GM12878 (cell line): ENCODE measurements around the gene SLC44A3. TPM values are rescaled to one million over a fixed set of nuclear protein-coding genes. Genes with fewer than 3 reads are reported as not detected.
A peak's percentile ranks its signal among the peaks of the same experiment; 100 is the strongest.

Experiments
- ATAC-seq: fragments of 200-7000 bp; cut with Tn5 transposase; 3 replicates; pipeline ENCODE4 v1.9.1; 2020; ENCODE audit warnings: mild to moderate bottlenecking, moderate library complexity
- BruUV-seq: library from RNA; stranded (reverse); fragments of 400-500 nt; replicated peaks from 2 replicates; lab custom pipeline; 2021; lab: Mats Ljungman, UMichigan
- CTCF ChIA-PET: fragments of 300-600 bp; sonication (Branson Sonifier 250); formaldehyde crosslinking; extraction: SDS; loops from one replicate; lab custom pipeline; 2021; ENCODE audit warnings: inconsistent platforms; lab: Yijun Ruan, JAX
- POLR2A ChIA-PET: fragments of 350-600 bp; formaldehyde crosslinking; extraction: SDS; loops from one replicate; lab custom pipeline; 2021; ENCODE audit warnings: inconsistent platforms; lab: Charles Lee
- RAD21 ChIA-PET: fragments of 300-600 bp; sonication (Branson Sonifier 250); formaldehyde crosslinking; loops from one replicate; lab custom pipeline; 2023; ENCODE audit warnings: antibody characterized with exemption; ENCODE audit not compliant: unreplicated experiment; lab: Charles Lee
- SMC1A ChIA-PET: fragments of 300-600 bp; sonication (Branson Sonifier 250); formaldehyde crosslinking; loops from one replicate; lab custom pipeline; 2023; ENCODE audit not compliant: unreplicated experiment, uncharacterized antibody; lab: Charles Lee
- DNase-seq: peaks from one replicate; pipeline ENCODE4 v3.0.0-alpha.2; 2011; ENCODE audit warnings: low read depth, low spot score
- FAIRE-seq: peaks from 3 replicates; lab custom pipeline; 2011; peaks lifted over from hg19 to GRCh38; lab: Jason Lieb, UNC
- H2AFZ ChIP-seq: 2 replicates; pipeline ENCODE4 v1.6.0; 2011; ENCODE audit warnings: low read depth, low read length, control low read depth; ENCODE audit not compliant: control insufficient read depth
- H3K27ac ChIP-seq: 2 replicates; pipeline ENCODE4 v1.5.1; 2011; ENCODE audit warnings: control low read depth; ENCODE audit not compliant: control insufficient read depth, insufficient read depth
- H3K27me3 ChIP-seq, 2 experiments: replicated peaks in 1 of 2; 2 replicates each; pipeline versions ENCODE4 v1.6.0 to v1.6.1; 2011; ENCODE audit warnings: low read length in 1 of 2; ENCODE audit not compliant: control insufficient read depth in 2 of 2, insufficient read depth in 2 of 2
- H3K36me3 ChIP-seq, 2 experiments: 2 replicates each; pipeline ENCODE4 v1.5.1; 2011; ENCODE audit warnings: low read length in 1 of 2; ENCODE audit not compliant: control insufficient read depth in 2 of 2, insufficient read depth in 2 of 2
- H3K4me1 ChIP-seq: 2 replicates; pipeline ENCODE4 v1.6.1; 2011; ENCODE audit warnings: mild to moderate bottlenecking, low read length, moderate library complexity, mixed read lengths; ENCODE audit not compliant: control insufficient read depth, insufficient read depth
- H3K4me2 ChIP-seq: 2 replicates; pipeline ENCODE4 v1.6.0; 2011; ENCODE audit warnings: control low read depth; ENCODE audit not compliant: control insufficient read depth, insufficient read depth
- H3K4me3 ChIP-seq: fragments of 200-600 bp; sonication (generic); 2 replicates; pipeline ENCODE4 v1.5.1; 2016
- H3K79me2 ChIP-seq: 2 replicates; pipeline ENCODE4 v1.6.0; 2011; ENCODE audit warnings: low read length; ENCODE audit not compliant: control insufficient read depth, insufficient read depth
- H3K9ac ChIP-seq: 2 replicates; pipeline ENCODE4 v1.8.0; 2011; ENCODE audit warnings: low read length, control low read depth, mixed read lengths; ENCODE audit not compliant: control insufficient read depth, insufficient read depth
- H3K9me3 ChIP-seq: replicated peaks from 3 replicates; pipeline ENCODE4 v1.5.1; 2011; ENCODE audit warnings: mild to moderate bottlenecking, low read length; ENCODE audit not compliant: control insufficient read depth, insufficient read depth
- H4K20me1 ChIP-seq: 2 replicates; pipeline ENCODE4 v1.6.0; 2011; ENCODE audit not compliant: control insufficient read depth, insufficient read depth
- ASH2L ChIP-seq: fragments of 300-600, 200-600 bp; sonication (generic); IDR thresholded peaks from 2 replicates; pipeline ENCODE4 v1.6.1; 2017; ENCODE audit warnings: low read depth, mild to moderate bottlenecking, borderline replicate concordance
- CEBPZ ChIP-seq: fragments of 150-350 bp; IDR thresholded peaks from 2 replicates; pipeline ENCODE4 v1.6.1; 2016; ENCODE audit warnings: low read depth, low read length
- ETV6 ChIP-seq, 2 experiments: fragments of 450-650 bp in 1 of 2; IDR thresholded peaks in 1 of 2; conservative IDR thresholded peaks in 1 of 2; 2 replicates each; pipeline ENCODE4 v1.6.1; 2014; ENCODE audit warnings: antibody characterized with exemption in 1 of 2, borderline replicate concordance in 1 of 2, low read depth in 1 of 2, mild to moderate bottlenecking in 1 of 2, moderate library complexity in 1 of 2
- HDAC6 ChIP-seq: fragments of 200-600 bp; sonication (generic); IDR thresholded peaks from one replicate; pipeline ENCODE4 v1.8.0; 2017; ENCODE audit warnings: antibody characterized with exemption; ENCODE audit not compliant: unreplicated experiment
- IKZF1 ChIP-seq: fragments of 450-650 bp; conservative IDR thresholded peaks from 2 replicates; pipeline ENCODE4 v1.6.1; 2017; ENCODE audit warnings: antibody characterized with exemption, mild to moderate bottlenecking
- IRF5 ChIP-seq: fragments of 450-650 bp; IDR thresholded peaks from 2 replicates; pipeline ENCODE4 v1.6.1; 2017; ENCODE audit warnings: borderline replicate concordance
- NFIC ChIP-seq: IDR thresholded peaks from 2 replicates; pipeline ENCODE4 v1.6.1; 2012; ENCODE audit warnings: low read depth, mild to moderate bottlenecking, inconsistent platforms, low read length, moderate library complexity
- NFXL1 ChIP-seq: fragments of 450-650 bp; IDR thresholded peaks from 2 replicates; pipeline ENCODE4 v1.6.1; 2017; ENCODE audit warnings: antibody characterized with exemption, mild to moderate bottlenecking, borderline replicate concordance
- RBBP5 ChIP-seq: fragments of 200-600 bp; sonication (generic); conservative IDR thresholded peaks from 2 replicates; pipeline ENCODE4 v1.6.1; 2016
- TAF1 ChIP-seq: IDR thresholded peaks from 2 replicates; pipeline ENCODE4 v1.6.1; 2011; ENCODE audit warnings: mild to moderate bottlenecking, low read depth, low read length, borderline replicate concordance
- TBL1XR1 ChIP-seq: IDR thresholded peaks from 2 replicates; pipeline ENCODE4 v1.6.1; 2012; ENCODE audit warnings: low read depth, low read length, improper control_type of control experiment
- USF2 ChIP-seq: IDR thresholded peaks from 2 replicates; pipeline ENCODE4 v1.6.1; 2011; ENCODE audit warnings: low read depth, low read length, improper control_type of control experiment, borderline replicate concordance
- WGBS: methylation state at CpG from one replicate; pipeline ENCODE4 v1.1.6; 2016; ENCODE audit warnings: low lambda C conversion rate; ENCODE audit not compliant: insufficient replicate concordance, insufficient coverage; ENCODE audit errors: missing lambda C conversion rate; 5-methylcytosine and 5-hydroxymethylcytosine counted together
- in situ Hi-C: fragments of 300-500 bp; cut with MboI; formaldehyde crosslinking; loops from 9 replicates; pipeline ENCODE4 v1.14.3; 2018; ENCODE audit warnings: mixed read lengths
- intact Hi-C: fragments of 100-400 bp; cut with micrococcal nuclease; formaldehyde crosslinking; loops from one replicate; pipeline ENCODE4 v1.14.2; 2022; ENCODE audit not compliant: unreplicated experiment
- polyA plus RNA-seq, 11 experiments: library from polyadenylated mRNA; depleted of rRNA in 4 of 11; unstranded in 6 of 11; stranded (reverse) in 5 of 11; fragments of >200 nt; fragmentation: Nextera tagmentation in 4 of 11; fragmentation: Illumina TruSeq in 1 of 11; extraction: Ambion mirVana in 4 of 11; extraction: Trizol in 1 of 11; gene quantifications; 1 replicate in 1 of 11; 2 replicates in 10 of 11; pipeline versions ENCODE4 v1.2.1 to v1.2.3, GENCODE V29; 2011 to 2016; ENCODE audit warnings: inconsistent platforms in 2 of 11, missing spikeins in 2 of 11, low read depth in 1 of 11
- total RNA-seq, 4 experiments: library from RNA; depleted of rRNA in 3 of 4; stranded (reverse); fragments of >200 nt in 3 of 4; fragmentation: Illumina TruSeq in 1 of 4; extraction: Trizol in 1 of 4; gene quantifications; 2 replicates each; pipeline versions ENCODE4 v1.2.1 to v1.2.3, GENCODE V29; 2013 to 2021

SLC44A3 gene
- total and polyA plus RNA-seq, 10 of the 15 experiments (the other 5 are each of a cell fraction or from before 2014, with no cell fraction given) = not detected

- DNase-seq (no peak), FAIRE-seq (no peak), ATAC-seq (0 out of 3 replicates have a peak, but pooled peaks have one; percentile 20)
- ChIA-PET CTCF (interaction anchor here (0.6 kb wide), 1 partner anchor 101 kb away, joined by 3 read pairs; no protein-coding TSS in a partner anchor), POLR2A (no interaction called here), RAD21 (no interaction called here), SMC1A (no interaction called here)
- Histone ChIP-seq H2AFZ (no peak overlapping the region), H3K9me3 (no peaks in the 10 kb centered on the region), H3K79me2 (no peaks in the 10 kb centered on the region), H3K4me1 (no peaks in the 10 kb centered on the region), H3K9ac (no peak overlapping the region), H3K27ac (no peak overlapping the region), H4K20me1 (no peaks in the 10 kb centered on the region), H3K36me3 (no peaks in the 10 kb centered on the region), H3K4me2 (no peak overlapping the region), H3K27me3 (no peaks in the 10 kb centered on the region; a peak in 1 of 4 replicates), H3K4me3 (no peak overlapping the region)
- intact Hi-C loops (no loop called here), in situ Hi-C loops (no loop called here)
- no TSS peak for BruUV-seq
- TF ChIP-seq RBBP5 (no peak), ASH2L (no peak), CEBPZ (no peak), NFIC (no peak), TBL1XR1 (no peak), HDAC6 (no peak), NFXL1 (no peak), IRF5 (no peak), IKZF1 (no peak), USF2 (no peak), TAF1 (no peak), ETV6 (conservative IDR thresholded peaks at IDR 0.05 in 1 of 2, IDR thresholded peaks at IDR 0.05 in 1 of 2; ENCODE audit: borderline replicate concordance in 1 of 2, low read depth in 1 of 2) (no peak)
- 37% methylated on average over 8 of the region's 8 CpGs for WGBS
These were observed 122.3 kb downstream of the SLC44A3 start for GRCh38 chr1:94942171-94943128.
